H1 (cell line): ENCODE results near the gene SOBP. TPM values are rescaled to one million over a fixed set of nuclear protein-coding genes. Genes with fewer than 3 reads are reported as not detected.

Experiments used
- CTCF ChIA-PET: fragments of 300-600 bp; sonication (Branson Sonifier 250); formaldehyde crosslinking; loops from one replicate; lab custom pipeline; 2021; ENCODE audit not compliant: partially characterized antibody; lab: Charles Lee
- POLR2A ChIA-PET: fragments of 300-600 bp; sonication (Branson Sonifier 250); formaldehyde crosslinking; loops from one replicate; lab custom pipeline; 2021; ENCODE audit warnings: inconsistent platforms; ENCODE audit not compliant: partially characterized antibody; lab: Charles Lee
- DNase-seq, 2 experiments: peaks; one replicate each; pipeline versions ENCODE4 v3.0.0 to v3.0.0-alpha.2; 2010 to 2022; ENCODE audit warnings: low spot score in 2 of 2, low read depth in 1 of 2, mixed read lengths in 1 of 2
- FAIRE-seq: peaks from 2 replicates; lab custom pipeline; 2011; peaks lifted over from hg19 to GRCh38; lab: Jason Lieb, UNC
- H2AFZ ChIP-seq: 2 replicates; pipeline ENCODE4 v1.8.1; 2012; ENCODE audit warnings: low read length, inconsistent platforms
- H2AK5ac ChIP-seq: 2 replicates; pipeline ENCODE4 v1.6.1; 2013; ENCODE audit warnings: low read depth, low read length
- H2BK120ac ChIP-seq: replicated peaks from 2 replicates; pipeline ENCODE3; 2013; ENCODE audit warnings: low read depth, low read length, inconsistent platforms
- H2BK12ac ChIP-seq: 2 replicates; pipeline ENCODE4 v1.6.1; 2013; ENCODE audit warnings: low read depth, low read length
- H2BK15ac ChIP-seq: 2 replicates; pipeline ENCODE4 v1.6.1; 2013; ENCODE audit warnings: low read length
- H2BK20ac ChIP-seq: 2 replicates; pipeline ENCODE4 v1.6.1; 2013; ENCODE audit warnings: low read length
- H2BK5ac ChIP-seq: 2 replicates; pipeline ENCODE4 v1.6.1; 2013; ENCODE audit warnings: low read depth, low read length
- H3K14ac ChIP-seq: 2 replicates; pipeline ENCODE4 v1.6.1; 2013; ENCODE audit warnings: inconsistent platforms; ENCODE audit not compliant: insufficient read length
- H3K18ac ChIP-seq: 2 replicates; pipeline ENCODE4 v1.6.1; 2013; ENCODE audit warnings: low read length; ENCODE audit errors: extremely low read depth
- H3K23ac ChIP-seq: 2 replicates; pipeline ENCODE4 v1.6.1; 2013; ENCODE audit warnings: inconsistent platforms; ENCODE audit not compliant: insufficient read length
- H3K23me2 ChIP-seq: 2 replicates; pipeline ENCODE4 v1.6.1; 2013; ENCODE audit warnings: low read depth, low read length
- H3K27ac ChIP-seq: 2 replicates; pipeline ENCODE4 v1.6.1; 2011; ENCODE audit warnings: low read depth, low read length, inconsistent platforms
- H3K27me3 ChIP-seq, 4 experiments: replicated peaks in 1 of 4; 1 replicate in 1 of 4; 2 replicates in 3 of 4; pipeline versions ENCODE4 v1.6.1 to v1.8.1; 2011 to 2013; ENCODE audit warnings: low read length in 3 of 4, mild to moderate bottlenecking in 3 of 4, inconsistent platforms in 2 of 4, mixed read lengths in 2 of 4, moderate library complexity in 1 of 4; ENCODE audit not compliant: control insufficient read depth in 3 of 4, insufficient read depth in 3 of 4; ENCODE audit errors: extremely low read depth in 1 of 4
- H3K36me3 ChIP-seq, 4 experiments: 2 replicates each; pipeline versions ENCODE4 v1.6.1 to v1.8.1; 2011 to 2013; ENCODE audit warnings: mild to moderate bottlenecking in 4 of 4, low read length in 3 of 4, moderate library complexity in 2 of 4, control low read depth in 1 of 4, inconsistent platforms in 1 of 4; ENCODE audit not compliant: insufficient read depth in 4 of 4, control insufficient read depth in 2 of 4
- H3K4ac ChIP-seq: replicated peaks from 2 replicates; pipeline ENCODE3; 2013; ENCODE audit warnings: low read length, low read depth, mixed read lengths, inconsistent platforms; ENCODE audit not compliant: insufficient read length
- H3K4me1 ChIP-seq, 4 experiments: replicated peaks in 1 of 4; 1 replicate in 1 of 4; 2 replicates in 3 of 4; pipeline versions ENCODE4 v1.6.1 to v1.8.1; 2011 to 2013; ENCODE audit warnings: low read length in 3 of 4, inconsistent platforms in 2 of 4, mixed read lengths in 1 of 4; ENCODE audit not compliant: insufficient read depth in 4 of 4, control insufficient read depth in 3 of 4
- H3K4me2 ChIP-seq, 2 experiments: 2 replicates each; pipeline versions ENCODE4 v1.6.1 to v1.8.1; 2011 to 2013; ENCODE audit warnings: low read depth in 2 of 2, low read length in 2 of 2, control low read depth in 1 of 2, inconsistent platforms in 1 of 2, mild to moderate bottlenecking in 1 of 2; ENCODE audit not compliant: insufficient read depth in 1 of 2
- H3K4me3 ChIP-seq, 4 experiments: fragments of 200-600, 300-600 bp in 1 of 4; sonication (generic), shearing (Covaris generic), sonication (Bioruptor Twin) in 1 of 4; 2 replicates each; pipeline versions ENCODE4 v1.5.1 to v1.8.1; 2011 to 2016; ENCODE audit warnings: low read length in 4 of 4, low read depth in 3 of 4, control low read depth in 2 of 4, inconsistent platforms in 2 of 4, mild to moderate bottlenecking in 2 of 4, mixed read lengths in 1 of 4, moderate library complexity in 1 of 4; ENCODE audit not compliant: insufficient read depth in 2 of 4; ENCODE audit errors: extremely low read depth in 1 of 4
- H3K56ac ChIP-seq: replicated peaks from 2 replicates; pipeline ENCODE3; 2013; ENCODE audit warnings: low read depth, mild to moderate bottlenecking, mixed read lengths, low read length, inconsistent platforms; ENCODE audit not compliant: insufficient read length
- H3K79me1 ChIP-seq: 2 replicates; pipeline ENCODE4 v1.6.1; 2013; ENCODE audit warnings: low read depth, low read length, control low read depth
- H3K79me2 ChIP-seq, 2 experiments: 2 replicates each; pipeline versions ENCODE4 v1.6.1 to v1.8.1; 2012 to 2013; ENCODE audit warnings: low read length in 2 of 2, mild to moderate bottlenecking in 2 of 2, inconsistent platforms in 1 of 2; ENCODE audit not compliant: insufficient read depth in 2 of 2, control insufficient read depth in 1 of 2
- H3K9ac ChIP-seq, 4 experiments: replicated peaks in 1 of 4; 1 replicate in 1 of 4; 2 replicates in 3 of 4; pipeline versions ENCODE4 v1.6.1 to v1.8.1; 2011 to 2013; ENCODE audit warnings: low read depth in 3 of 4, low read length in 3 of 4, control low read depth in 2 of 4, mild to moderate bottlenecking in 2 of 4, moderate library complexity in 2 of 4, inconsistent platforms in 1 of 4; ENCODE audit errors: extremely low read depth in 1 of 4
- H3K9me3 ChIP-seq, 2 experiments: 2 replicates each; pipeline versions ENCODE4 v1.6.1 to v1.8.1; 2012 to 2013; ENCODE audit warnings: mild to moderate bottlenecking in 2 of 2, moderate library complexity in 2 of 2, control low read depth in 1 of 2, inconsistent platforms in 1 of 2, low read depth in 1 of 2, low read length in 1 of 2, mixed read lengths in 1 of 2; ENCODE audit not compliant: insufficient read depth in 2 of 2
- H4K20me1 ChIP-seq, 2 experiments: replicated peaks in 1 of 2; 2 replicates each; pipeline versions ENCODE3 to v1.8.1; 2011 to 2013; ENCODE audit warnings: inconsistent platforms in 2 of 2, low read length in 2 of 2, mild to moderate bottlenecking in 1 of 2; ENCODE audit not compliant: insufficient read depth in 2 of 2, control insufficient read depth in 1 of 2
- H4K5ac ChIP-seq: 2 replicates; pipeline ENCODE4 v1.6.1; 2013; ENCODE audit warnings: low read length, low read depth, mixed read lengths, inconsistent platforms; ENCODE audit not compliant: insufficient read length
- H4K8ac ChIP-seq: 2 replicates; pipeline ENCODE4 v1.8.0; 2013; ENCODE audit warnings: mild to moderate bottlenecking, moderate library complexity, low read length, inconsistent platforms; ENCODE audit not compliant: insufficient read depth; ENCODE audit errors: extremely low read depth
- H4K91ac ChIP-seq: replicated peaks from 2 replicates; pipeline ENCODE3; 2013; ENCODE audit warnings: low read length, mixed read lengths, inconsistent platforms; ENCODE audit not compliant: insufficient read length
- CREB1 ChIP-seq: IDR thresholded peaks from 2 replicates; pipeline ENCODE4 v1.6.1; 2012; ENCODE audit warnings: inconsistent platforms
- CTCF ChIP-seq, 3 experiments: IDR thresholded peaks; 1 replicate in 2 of 3; 2 replicates in 1 of 3; pipeline versions ENCODE4 v1.5.1 to v1.6.1; 2011; ENCODE audit warnings: low read length in 3 of 3, mild to moderate bottlenecking in 3 of 3, inconsistent platforms in 2 of 3, low read depth in 1 of 3, moderate library complexity in 1 of 3; ENCODE audit not compliant: insufficient read depth in 1 of 3; ENCODE audit errors: control extremely low read depth in 1 of 3
- GABPA ChIP-seq: IDR thresholded peaks from 2 replicates; pipeline ENCODE4 v1.6.1; 2011; ENCODE audit warnings: mild to moderate bottlenecking, low read length, moderate library complexity, borderline replicate concordance; ENCODE audit not compliant: insufficient read depth
- GTF2F1 ChIP-seq: IDR thresholded peaks from 2 replicates; pipeline ENCODE4 v1.6.1; 2012; ENCODE audit warnings: low read depth, low read length, improper control_type of control experiment, borderline replicate concordance
- MAFK ChIP-seq: IDR thresholded peaks from 2 replicates; pipeline ENCODE4 v1.6.1; 2012; ENCODE audit warnings: low read depth, mild to moderate bottlenecking, improper control_type of control experiment, low read length
- PHF8 ChIP-seq: fragments of 200-600 bp; sonication (generic); conservative IDR thresholded peaks from 2 replicates; pipeline ENCODE4 v1.7.1; 2012; ENCODE audit warnings: low read depth, mild to moderate bottlenecking, inconsistent platforms, low read length, moderate library complexity
- RAD21 ChIP-seq, 2 experiments: IDR thresholded peaks in 1 of 2; conservative IDR thresholded peaks in 1 of 2; 2 replicates each; pipeline ENCODE4 v1.6.1; 2011; ENCODE audit warnings: low read depth in 2 of 2, low read length in 2 of 2, improper control_type of control experiment in 1 of 2, inconsistent platforms in 1 of 2, mild to moderate bottlenecking in 1 of 2, moderate library complexity in 1 of 2
- RNF2 ChIP-seq: fragments of 200-900, 300-1000 bp; sonication (generic); IDR thresholded peaks from 2 replicates; pipeline ENCODE4 v1.7.1; 2016; ENCODE audit warnings: borderline replicate concordance, low read depth, mild to moderate bottlenecking, antibody characterized with exemption, low read length; ENCODE audit not compliant: poor library complexity, severe bottlenecking; ENCODE audit errors: missing control alignments
- SIRT6 ChIP-seq: IDR thresholded peaks from one replicate; pipeline ENCODE4 v1.7.1; 2012; ENCODE audit warnings: low read length, inconsistent platforms
- SP1 ChIP-seq: IDR thresholded peaks from 2 replicates; pipeline ENCODE4 v1.6.1; 2011; ENCODE audit warnings: low read depth, low read length
- TCF12 ChIP-seq: IDR thresholded peaks from 2 replicates; pipeline ENCODE4 v1.6.1; 2011; ENCODE audit warnings: low read depth, mild to moderate bottlenecking, low read length
- ZNF274 ChIP-seq: IDR thresholded peaks from 2 replicates; pipeline ENCODE4 v1.7.0; 2012; ENCODE audit warnings: low read length, borderline replicate concordance; ENCODE audit errors: extremely low read depth
- WGBS, 2 experiments: shearing (Covaris generic) in 1 of 2; methylation state at CpG; one replicate each; pipeline versions ENCODE4 v1.1.6 to v1.1.7; 2013 to 2015; ENCODE audit warnings: low lambda C conversion rate in 2 of 2, mixed read lengths in 2 of 2, inconsistent platforms in 1 of 2, low coverage in 1 of 2, missing lambda C conversion rate in 1 of 2; ENCODE audit not compliant: insufficient replicate concordance in 2 of 2, insufficient coverage in 1 of 2, insufficient read length in 1 of 2; ENCODE audit errors: extremely low coverage in 1 of 2, missing lambda C conversion rate in 1 of 2; 5-methylcytosine and 5-hydroxymethylcytosine counted together
- polyA plus RNA-seq, 7 experiments: library from polyadenylated mRNA; depleted of rRNA in 3 of 7; stranded (reverse) in 5 of 7; unstranded in 2 of 7; fragments of >200 nt in 5 of 7; fragments of 200-250 nt in 2 of 7; gene quantifications; 1 replicate in 5 of 7; 2 replicates in 1 of 7; 4 replicates in 1 of 7; pipeline versions ENCODE4 v1.2.1 to v1.2.3, GENCODE V29; 2011 to 2013; ENCODE audit warnings: missing spikeins in 2 of 7, mixed read lengths in 2 of 7
- total RNA-seq: library from RNA; stranded (reverse); fragmentation: NEBNext Ultra II Directional; extraction: Animal tissue kit (Norgen Biotek cat#: 25700); gene quantifications from 2 replicates; pipeline ENCODE4 v1.2.1, GENCODE V29; 2021

Gene SOBP
- total and polyA plus RNA-seq, 2 of the 8 experiments (the other 6 are each of a cell fraction or from before 2014, with no cell fraction given), result 0.45 to 6.2 TPM

DNA sequence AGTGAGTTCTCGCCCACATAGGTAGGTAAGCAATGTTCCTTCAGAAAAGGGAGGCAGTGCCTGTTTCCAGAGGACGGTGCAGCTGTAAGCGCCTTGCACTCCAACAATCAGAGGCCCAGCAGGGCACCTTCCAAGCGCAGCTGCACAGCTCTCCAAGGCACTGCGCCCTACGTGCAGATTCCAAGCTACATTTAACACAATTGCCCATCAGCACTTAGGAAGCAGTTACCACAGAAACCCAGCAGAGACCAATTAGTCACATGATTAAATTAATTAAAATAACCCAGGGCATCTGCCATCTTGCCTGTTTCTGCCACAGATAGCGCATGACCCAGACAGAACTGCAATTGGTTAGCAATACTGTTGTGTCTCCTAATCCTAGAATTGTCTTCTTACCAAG lies 65.5 kb downstream of the SOBP start:
- ChIA-PET CTCF (no interaction called here), POLR2A (no interaction called here)
- no peak overlapping the region for H3K4ac ChIP-seq
- H4K8ac ChIP-seq, result no peak overlapping the region
- no peaks in the 10 kb centered on the region for H3K27me3 ChIP-seq
- H2AFZ ChIP-seq, result no peak overlapping the region
- no peaks in the 10 kb centered on the region for H3K9me3 ChIP-seq
- H2BK20ac ChIP-seq, result no peak overlapping the region
- H2BK120ac ChIP-seq, result no peak overlapping the region
- H3K18ac ChIP-seq, result no peak overlapping the region
- 90% methylated on average over 7 of the region's 7 CpGs; no CpG with 5 or more reads in 1 of the 2 experiments for WGBS, 2 experiments
- no peak for FAIRE-seq
- H4K91ac ChIP-seq, result no peak overlapping the region
- H4K5ac ChIP-seq, result no peak overlapping the region
- no peak overlapping the region for H2BK5ac ChIP-seq
- H3K79me1 ChIP-seq, result no peaks in the 10 kb centered on the region
- no peak overlapping the region for H2BK12ac ChIP-seq
- H3K27ac ChIP-seq, result no peak overlapping the region
- no peak overlapping the region for H2BK15ac ChIP-seq
- H3K36me3 ChIP-seq, result no peaks in the 10 kb centered on the region; a peak in 3 of 8 replicates
- H2AK5ac ChIP-seq, result no peak overlapping the region
- H3K4me2 ChIP-seq, result no peak overlapping the region
- H3K56ac ChIP-seq, result no peak overlapping the region
- no peaks in the 10 kb centered on the region for H3K23me2 ChIP-seq
- no peak for DNase-seq
- no peak overlapping the region for H3K4me3 ChIP-seq
- H3K9ac ChIP-seq, result no peak overlapping the region
- no peaks in the 10 kb centered on the region for H4K20me1 ChIP-seq
- H3K4me1 ChIP-seq, result peaks cover 0 to 3% (median under 1%) of the 10 kb centered on the region in 4 experiments; a peak in 3 of 7 replicates
- no peaks in the 10 kb centered on the region for H3K79me2 ChIP-seq
- H3K14ac ChIP-seq, result no peak overlapping the region
- no peak overlapping the region for H3K23ac ChIP-seq
- TF ChIP-seq SP1 (no peak), RNF2 (no peak), CTCF (IDR thresholded peaks at IDR 0.05; ENCODE audit: control extremely low read depth in 1 of 3, insufficient read depth in 1 of 3, low read depth in 1 of 3, low read length in 3 of 3) (no peak), GTF2F1 (no peak), SIRT6 (no peak), ZNF274 (no peak), MAFK (no peak), PHF8 (no peak), CREB1 (no peak), RAD21 (IDR thresholded peaks at IDR 0.05 in 1 of 2, conservative IDR thresholded peaks at IDR 0.05 in 1 of 2; ENCODE audit: low read depth in 2 of 2, low read length in 2 of 2) (no peak), GABPA (no peak), TCF12 (no peak)
